Stimulated activated CD4-positive, alpha-beta T cell treated with anti-CD3 and anti-CD28 coated beads, Interleukin-4, amount 100 ng/mL, for 24 hours (primary cell): ENCODE results near the gene TEX51.

Experiments
- DNase-seq: peaks from one replicate; pipeline ENCODE4 v3.0.0-alpha.2; 2020

The TEX51 gene

GRCh38 chr2:126894082-126894481 lies 4.6 kb upstream of the TEX51 start:
- no peak for DNase-seq

GRCh38 chr2:126894585-126895182 lies 4.0 kb upstream of the TEX51 start:
- no peak for DNase-seq

- DNase-seq: no peak
Observed at GRCh38 chr2:126895336-126895735, 3.4 kb upstream of the TEX51 start.

GRCh38 chr2:126896471-126896870 lies 2.2 kb upstream of the TEX51 start:
- no peak for DNase-seq

- no peak for DNase-seq
Observed at GRCh38 chr2:126899616-126900185, 1.0 kb downstream of the TEX51 start.

- no peak for DNase-seq
Observed at GRCh38 chr2:126900646-126901319, 2.1 kb downstream of the TEX51 start.

- no peak for DNase-seq
Observed at GRCh38 chr2:126901459-126901858, 2.8 kb downstream of the TEX51 start.

- DNase-seq: no peak
Observed at GRCh38 chr2:126902152-126902835, 3.6 kb downstream of the TEX51 start.

GRCh38 chr2:126902859-126903258 lies 4.2 kb downstream of the TEX51 start:
- DNase-seq: no peak

- DNase-seq: no peak
Observed at GRCh38 chr2:126905991-126906390, 7.3 kb downstream of the TEX51 start.

GRCh38 chr2:126906781-126907180 lies 8.1 kb downstream of the TEX51 start:
- DNase-seq: no peak

GRCh38 chr2:126907671-126908070 lies 9.0 kb downstream of the TEX51 start:
- DNase-seq: no peak

- no peak for DNase-seq
Observed at GRCh38 chr2:126908721-126909177, 10.1 kb downstream of the TEX51 start.

- DNase-seq: no peak
Observed at GRCh38 chr2:126909366-126909765, 10.7 kb downstream of the TEX51 start.

GRCh38 chr2:126909781-126910180 lies 11.1 kb downstream of the TEX51 start:
- no peak for DNase-seq

GRCh38 chr2:126910637-126911036 lies 11.9 kb downstream of the TEX51 start:
- DNase-seq: no peak

- DNase-seq: no peak
Observed at GRCh38 chr2:126911111-126911796, 12.6 kb downstream of the TEX51 start.

- DNase-seq: no peak
Observed at GRCh38 chr2:126912201-126912600, 13.5 kb downstream of the TEX51 start.

- DNase-seq: no peak
Observed at GRCh38 chr2:126913329-126913728, 14.6 kb downstream of the TEX51 start.

- DNase-seq: no peak
Observed at GRCh38 chr2:126913881-126914615, 15.4 kb downstream of the TEX51 start.

GRCh38 chr2:126914811-126915500 lies 16.3 kb downstream of the TEX51 start:
- DNase-seq: no peak

GRCh38 chr2:126915903-126916302 lies 17.2 kb downstream of the TEX51 start:
- DNase-seq: no peak
